Vagina (tissue), 2 donors: Measurements from ENCODE around the gene LDLRAD1.

Source experiments
- CTCF ChIP-seq, 3 experiments: fragments of 450-650 bp in 2 of 3; fragments of 200-600 bp in 1 of 3; sonication (generic) in 1 of 3; IDR thresholded peaks; one replicate each; pipeline ENCODE4 v1.5.1; 2017 to 2019; ENCODE audit warnings: antibody characterized with exemption in 3 of 3, mild to moderate bottlenecking in 2 of 3, moderate library complexity in 2 of 3
- POLR2A ChIP-seq, 2 donors: fragments of 450-650 bp; IDR thresholded peaks; one replicate each; pipeline ENCODE4 v1.6.1; 2017; ENCODE audit warnings: antibody characterized with exemption in 2 of 2, mild to moderate bottlenecking in 2 of 2, moderate library complexity in 2 of 2

- TF ChIP-seq POLR2A (IDR thresholded peaks at IDR 0.05) (no peak), CTCF (IDR thresholded peaks at IDR 0.05) (no peak)
Observed at GRCh38 chr1:53981220-53981619, 36.8 kb downstream of the LDLRAD1 start.
